Femur (tissue), 1 donor: Measurements from ENCODE around the gene ANKDD1A.
A peak's percentile ranks its signal among the peaks of the same experiment; 100 is the strongest.

Experiments used
- DNase-seq: peaks from one replicate; pipeline ENCODE4 v3.0.0-alpha.2; 2017

The ANKDD1A gene

GRCh38 chr15:64911311-64912186 is at the start of gene ANKDD1A:
Gene ANKDD1A, plus strand, starts transcription at chr15:64911902. Its CDS starts 29 bp downstream, at chr15:64911931.
- DNase-seq = peak; percentile 82

GRCh38 chr15:64861960-64862359 is 49.7 kb upstream of the ANKDD1A start:
- DNase-seq = no peak

GRCh38 chr15:64862408-64862807 is 49.3 kb upstream of the ANKDD1A start:
- no peak for DNase-seq

- peak; percentile 83 for DNase-seq
Measured at GRCh38 chr15:64864068-64864467, 47.6 kb upstream of the ANKDD1A start.

- no peak for DNase-seq
Measured at GRCh38 chr15:64865126-64865997, 46.3 kb upstream of the ANKDD1A start.

- DNase-seq = no peak
Measured at GRCh38 chr15:64865998-64866520, 45.6 kb upstream of the ANKDD1A start.

- DNase-seq = no peak
Measured at GRCh38 chr15:64869501-64869900, 42.2 kb upstream of the ANKDD1A start.

GRCh38 chr15:64870353-64870752 is 41.3 kb upstream of the ANKDD1A start:
- DNase-seq = no peak

- DNase-seq = no peak
Measured at GRCh38 chr15:64875641-64876223, 36.0 kb upstream of the ANKDD1A start.

- peak; percentile 83 for DNase-seq
Measured at GRCh38 chr15:64877435-64877834, 34.3 kb upstream of the ANKDD1A start.

GRCh38 chr15:64878705-64879104 is 33.0 kb upstream of the ANKDD1A start:
- DNase-seq = peak; percentile 62

GRCh38 chr15:64883100-64883581 is 28.6 kb upstream of the ANKDD1A start:
- no peak for DNase-seq

- DNase-seq = peak; percentile 67
Measured at GRCh38 chr15:64883997-64884511, 27.6 kb upstream of the ANKDD1A start.

- no peak for DNase-seq
Measured at GRCh38 chr15:64884679-64885078, 27.0 kb upstream of the ANKDD1A start.

- DNase-seq = no peak
Measured at GRCh38 chr15:64888336-64888735, 23.4 kb upstream of the ANKDD1A start.

- no peak for DNase-seq
Measured at GRCh38 chr15:64891561-64891960, 20.1 kb upstream of the ANKDD1A start.

- no peak for DNase-seq
Measured at GRCh38 chr15:64892847-64893403, 18.8 kb upstream of the ANKDD1A start.

GRCh38 chr15:64893481-64894394 is 18.0 kb upstream of the ANKDD1A start:
- peak; percentile 98 for DNase-seq

GRCh38 chr15:64894395-64895056 is 17.2 kb upstream of the ANKDD1A start:
- no peak for DNase-seq

GRCh38 chr15:64895285-64896065 is 16.2 kb upstream of the ANKDD1A start:
- DNase-seq = no peak
